HG03139 (cell line): Measurements from ENCODE around the gene DDRGK1.

ENCODE experiments used
- ATAC-seq: cut with Tn5 transposase; IDR thresholded peaks from one replicate; pipeline ENCODE4 v1.9.1; 2021; ENCODE audit not compliant: unreplicated experiment

DDRGK1 gene

GRCh38 chr20:3204124-3204794 is at the start of gene DDRGK1:
TSS of gene DDRGK1 (minus strand) at chr20:3204682. CDS start at chr20:3204627, 55 bp downstream.
- peak; percentile 70 for ATAC-seq

- ATAC-seq = no peak
Observed at GRCh38 chr20:3251806-3252205, 47.3 kb upstream of the DDRGK1 start.

GRCh38 chr20:3250091-3250504 is 45.6 kb upstream of the DDRGK1 start:
- ATAC-seq = no peak

- no peak for ATAC-seq
Observed at GRCh38 chr20:3248993-3249347, 44.5 kb upstream of the DDRGK1 start.

DNA sequence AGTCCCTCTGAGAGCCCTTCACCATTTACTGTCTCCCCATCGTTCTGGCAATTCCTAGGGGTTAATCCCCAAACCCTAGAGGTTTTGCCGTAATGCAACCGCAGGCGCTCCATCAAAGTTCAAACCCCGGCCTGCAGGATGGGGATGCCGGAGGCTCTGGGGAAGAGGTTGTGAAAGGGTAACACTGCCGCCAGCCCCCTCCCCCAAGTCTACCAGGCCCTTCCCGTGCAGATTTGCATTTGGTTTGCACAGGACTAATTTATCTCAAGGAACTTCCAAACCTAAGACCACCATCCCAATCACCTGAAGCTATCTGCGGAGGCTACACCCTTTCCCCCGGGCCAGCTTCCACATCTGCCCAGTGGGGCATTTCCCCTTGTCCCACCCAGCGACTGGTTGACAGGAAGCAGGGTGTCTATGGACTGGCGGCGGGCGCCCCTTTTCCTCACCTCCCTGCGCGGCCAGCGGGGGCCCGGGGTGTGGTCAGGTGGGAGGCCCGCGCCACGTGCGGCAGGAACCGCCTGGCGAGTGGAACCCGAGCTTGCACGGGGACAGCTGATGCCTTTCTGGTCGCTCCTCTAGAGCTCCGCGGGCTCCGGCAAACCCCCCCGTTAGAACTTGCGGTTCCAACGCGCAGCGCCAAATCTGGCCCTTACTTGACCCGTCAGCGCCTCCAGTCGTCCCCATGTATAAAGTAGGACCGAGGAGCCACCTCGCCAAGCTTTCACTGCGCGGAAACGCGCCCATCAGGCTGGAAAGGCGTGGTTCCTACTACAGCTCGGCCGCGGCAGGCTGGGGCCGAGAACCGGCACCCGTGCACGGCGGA is 43.9 kb upstream of the DDRGK1 start:
- ATAC-seq = no peak

DNA sequence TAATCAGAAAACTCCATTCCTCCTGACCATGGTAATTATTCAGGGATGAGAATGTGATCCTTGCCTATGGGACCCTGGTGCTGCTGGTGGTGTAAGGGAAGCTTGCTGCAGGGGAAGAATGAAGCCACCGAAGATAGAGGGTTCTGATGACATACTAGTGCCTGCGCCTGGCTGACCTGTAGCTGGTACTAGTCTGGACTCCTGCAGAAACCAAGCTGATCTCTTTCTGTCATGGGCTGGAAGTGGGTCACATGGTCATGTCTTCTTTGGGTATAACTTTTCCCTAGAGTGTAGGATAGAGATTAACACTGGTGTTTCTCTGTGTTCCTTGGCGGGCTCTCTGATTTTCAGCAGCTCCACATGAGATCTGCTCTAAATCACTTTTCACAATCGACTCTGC is 43.2 kb upstream of the DDRGK1 start:
- no peak for ATAC-seq

DNA sequence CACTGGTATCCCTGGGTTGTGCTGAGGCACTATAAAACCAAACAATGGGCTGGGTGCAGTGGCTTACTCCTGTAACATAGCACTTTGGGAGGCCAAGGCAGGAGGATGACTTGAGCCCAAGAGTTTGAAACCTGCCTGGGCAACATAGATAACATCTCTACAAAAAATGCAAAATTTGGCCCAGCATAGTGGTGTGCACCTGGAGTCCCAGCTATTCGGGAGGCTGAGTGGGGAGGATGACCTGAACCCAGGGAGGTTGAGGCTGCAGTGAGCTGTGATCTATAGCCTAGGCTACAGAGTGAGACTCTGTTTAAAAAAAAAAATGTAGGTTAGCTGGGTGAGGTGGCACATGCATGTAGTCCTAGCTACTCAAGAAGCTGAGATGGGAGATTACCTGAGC is 42.2 kb upstream of the DDRGK1 start:
- no peak for ATAC-seq

- no peak for ATAC-seq
Observed at GRCh38 chr20:3245711-3246110, 41.2 kb upstream of the DDRGK1 start.

- no peak for ATAC-seq
Observed at GRCh38 chr20:3245156-3245555, 40.7 kb upstream of the DDRGK1 start.

DNA sequence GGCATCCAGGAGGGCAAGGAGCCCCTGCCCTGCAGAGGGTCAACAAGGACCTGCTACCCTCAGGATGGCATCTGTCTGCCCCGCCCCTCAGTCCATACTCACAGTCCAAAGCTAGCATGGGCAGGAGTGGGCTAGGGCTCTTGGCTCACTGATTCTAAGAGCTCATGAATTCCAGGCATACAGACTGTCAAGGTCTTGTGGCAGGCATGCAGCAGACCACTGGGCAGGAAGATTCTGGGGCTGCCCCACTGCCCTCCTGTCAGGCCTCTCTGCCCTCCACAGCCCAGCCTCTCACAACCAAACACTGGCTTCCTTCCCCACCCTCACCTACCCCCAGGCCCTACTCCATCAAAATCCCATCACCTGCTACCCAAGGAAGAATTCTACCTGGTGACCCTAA is 40.1 kb upstream of the DDRGK1 start:
- no peak for ATAC-seq

DNA sequence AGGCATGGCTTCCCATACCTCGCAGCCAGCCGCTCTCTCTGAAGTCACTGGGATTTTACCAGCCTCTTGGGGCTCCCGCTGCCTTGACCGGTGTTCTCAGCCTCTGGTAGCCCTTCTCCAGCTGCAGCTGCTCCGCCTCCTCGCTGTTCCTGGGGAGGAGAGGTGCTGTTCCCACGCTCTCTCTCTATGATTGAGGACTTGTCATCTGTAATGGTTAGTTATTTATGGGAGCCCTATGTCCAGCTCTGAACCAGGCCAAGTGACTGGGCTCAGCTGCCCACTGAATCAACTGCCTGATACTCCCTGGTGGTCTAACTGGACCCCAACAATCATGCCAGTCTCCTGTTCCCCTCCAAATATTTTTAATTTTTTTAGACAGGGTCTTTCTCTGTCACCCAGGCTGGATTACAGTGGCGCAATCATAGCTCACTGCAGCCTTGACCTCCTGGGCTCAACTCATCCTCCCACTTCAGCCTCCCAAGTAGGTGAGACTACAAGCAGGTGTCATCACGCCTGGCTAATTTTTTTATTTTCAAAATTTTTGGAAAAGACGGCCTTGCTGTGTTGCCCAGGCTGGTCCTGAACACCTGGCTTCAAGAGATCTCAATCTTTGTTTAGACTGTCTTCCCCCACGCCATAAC is 39.4 kb upstream of the DDRGK1 start:
- no peak for ATAC-seq

DNA sequence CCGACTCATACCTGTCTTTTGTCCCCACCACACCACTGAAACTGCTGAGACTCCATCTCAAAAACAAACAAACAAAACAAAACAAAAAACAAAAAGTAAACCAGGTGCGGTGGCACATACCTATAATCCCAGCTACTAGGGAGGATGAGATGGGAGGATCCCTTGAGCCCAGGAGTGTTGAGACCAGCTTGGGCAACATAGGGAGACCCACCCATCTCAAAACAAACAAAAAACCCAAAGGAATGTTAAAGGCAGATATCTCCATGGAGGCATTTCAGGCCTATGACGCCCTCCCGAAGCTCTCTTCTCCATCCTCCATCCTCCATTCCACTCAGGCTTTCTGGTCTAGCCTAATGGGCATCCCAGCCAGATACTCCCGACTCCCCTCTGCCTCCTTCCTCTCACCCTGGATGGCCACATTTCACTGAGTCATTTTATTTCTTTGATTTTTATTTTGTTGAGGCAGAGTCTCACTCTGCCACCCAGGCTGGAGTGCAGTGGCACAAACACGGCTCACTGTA is 37.8 kb upstream of the DDRGK1 start:
- ATAC-seq = no peak

- ATAC-seq = no peak
Observed at GRCh38 chr20:3240776-3241363, 36.4 kb upstream of the DDRGK1 start.

GRCh38 chr20:3239867-3240775 is 35.6 kb upstream of the DDRGK1 start:
- no peak for ATAC-seq

GRCh38 chr20:3239026-3239866 is 34.8 kb upstream of the DDRGK1 start, which contains the start of gene SLC4A11:
TSS of gene SLC4A11 (minus strand) at chr20:3239190. CDS start at chr20:3239137, 53 bp downstream.
- ATAC-seq = no peak

DNA sequence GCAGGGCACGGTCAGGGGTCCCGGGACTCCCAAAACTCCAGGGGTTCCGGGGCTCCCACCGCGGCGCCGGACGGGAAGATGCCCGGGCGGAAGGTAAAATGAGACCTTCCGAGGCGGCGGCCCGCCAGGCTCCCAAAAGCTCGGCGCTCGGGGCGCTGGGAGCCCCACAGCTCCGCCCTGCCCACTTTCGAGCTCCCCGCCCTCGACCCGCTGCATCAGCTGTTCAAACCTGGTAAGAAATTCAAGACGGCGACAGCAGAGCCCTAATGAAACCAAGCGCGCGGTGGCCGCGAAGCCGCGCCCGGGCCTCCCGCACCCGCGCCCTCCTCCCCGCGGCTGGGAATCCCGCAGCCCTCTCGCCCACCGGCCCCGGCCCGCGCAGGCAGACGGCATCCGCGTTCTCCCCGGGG is 34.1 kb upstream of the DDRGK1 start:
- no peak for ATAC-seq

- ATAC-seq = no peak
Observed at GRCh38 chr20:3237958-3238615, 33.6 kb upstream of the DDRGK1 start.

DNA sequence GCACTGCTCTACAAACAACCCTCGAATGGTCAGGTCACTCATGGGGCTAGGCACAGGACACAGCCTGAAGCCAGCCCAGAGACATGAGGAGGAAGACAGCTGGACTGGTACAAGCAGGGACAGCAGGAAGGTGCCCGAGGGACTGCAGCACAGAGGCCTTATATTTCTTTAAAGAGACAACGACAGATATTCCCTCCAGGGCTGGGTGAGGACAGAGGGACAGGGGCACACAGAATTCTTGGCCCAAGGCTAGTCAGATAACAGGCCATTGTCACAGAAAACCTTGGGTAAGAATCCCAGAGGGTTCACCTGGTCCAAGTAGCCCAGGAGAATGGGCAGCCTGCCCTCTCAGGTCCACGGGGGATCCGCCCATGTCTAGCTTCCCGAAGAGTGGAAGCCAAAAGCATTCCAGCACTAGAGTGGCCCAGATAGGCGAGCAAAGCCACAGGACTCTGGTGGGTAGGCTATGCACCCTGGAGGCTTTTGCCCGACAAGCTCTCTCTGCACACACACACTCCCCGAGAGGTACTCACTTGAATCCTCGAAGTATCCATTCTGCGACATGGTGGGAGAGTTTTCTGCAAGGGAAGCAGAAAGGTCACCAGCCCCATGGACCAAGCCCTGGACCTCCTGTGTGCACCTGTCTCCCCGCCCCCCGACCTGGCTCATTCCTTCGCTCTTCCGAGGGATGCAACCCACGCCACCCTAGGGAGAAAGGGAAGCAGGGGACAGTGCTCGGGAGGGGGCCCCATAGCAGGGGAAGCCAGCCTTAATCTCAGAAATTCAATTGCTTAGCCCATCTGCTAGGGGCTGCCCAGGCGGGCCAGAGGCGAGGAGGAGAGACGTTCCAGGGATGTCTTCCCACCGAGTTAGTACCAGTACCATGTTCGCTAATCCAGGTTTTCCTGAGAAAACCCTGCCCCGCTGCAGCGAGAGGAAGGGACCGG is 32.8 kb upstream of the DDRGK1 start:
- ATAC-seq = no peak
